OCI-LY1 (cell line): ENCODE data around the gene AGBL1.

Experiments
- EZH2 ChIP-seq: fragments of 200-600 bp; sonication (generic), shearing (Covaris generic); IDR thresholded peaks from 2 replicates; pipeline ENCODE4 v1.8.0; 2017; ENCODE audit warnings: borderline replicate concordance, mixed run types, mild to moderate bottlenecking, antibody characterized with exemption, low read length, moderate library complexity, mixed read lengths
- TF ChIP-seq, protein P1 (sequence below): fragments of 200-600 bp; sonication (generic), shearing (Covaris generic); IDR thresholded peaks from 2 replicates; pipeline ENCODE4 v1.5.1; 2017; ENCODE audit warnings: mild to moderate bottlenecking, antibody characterized with exemption, low read length, moderate library complexity, mixed read lengths

DNA sequence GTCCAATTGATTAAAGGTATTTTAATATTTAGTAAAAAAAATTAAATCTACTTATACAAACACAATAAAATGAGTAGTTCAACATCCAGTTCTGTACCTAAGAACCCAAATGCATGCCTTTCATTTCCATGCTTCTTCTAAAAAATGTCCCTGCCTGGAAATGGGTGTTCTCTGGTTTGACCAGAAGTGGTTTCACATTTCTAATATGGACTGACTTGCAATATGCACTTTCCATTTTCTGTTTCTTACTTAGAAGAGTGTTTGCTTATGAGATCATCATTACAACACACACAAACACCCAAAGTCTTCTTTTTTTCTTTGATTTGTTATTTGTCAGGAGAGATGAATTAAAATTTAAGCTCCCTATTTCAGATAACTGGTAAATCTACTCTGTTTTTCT is 879.6 kb downstream of the AGBL1 start:
- no peak for TF ChIP-seq EZH2
- TF ChIP-seq, protein P1, sequence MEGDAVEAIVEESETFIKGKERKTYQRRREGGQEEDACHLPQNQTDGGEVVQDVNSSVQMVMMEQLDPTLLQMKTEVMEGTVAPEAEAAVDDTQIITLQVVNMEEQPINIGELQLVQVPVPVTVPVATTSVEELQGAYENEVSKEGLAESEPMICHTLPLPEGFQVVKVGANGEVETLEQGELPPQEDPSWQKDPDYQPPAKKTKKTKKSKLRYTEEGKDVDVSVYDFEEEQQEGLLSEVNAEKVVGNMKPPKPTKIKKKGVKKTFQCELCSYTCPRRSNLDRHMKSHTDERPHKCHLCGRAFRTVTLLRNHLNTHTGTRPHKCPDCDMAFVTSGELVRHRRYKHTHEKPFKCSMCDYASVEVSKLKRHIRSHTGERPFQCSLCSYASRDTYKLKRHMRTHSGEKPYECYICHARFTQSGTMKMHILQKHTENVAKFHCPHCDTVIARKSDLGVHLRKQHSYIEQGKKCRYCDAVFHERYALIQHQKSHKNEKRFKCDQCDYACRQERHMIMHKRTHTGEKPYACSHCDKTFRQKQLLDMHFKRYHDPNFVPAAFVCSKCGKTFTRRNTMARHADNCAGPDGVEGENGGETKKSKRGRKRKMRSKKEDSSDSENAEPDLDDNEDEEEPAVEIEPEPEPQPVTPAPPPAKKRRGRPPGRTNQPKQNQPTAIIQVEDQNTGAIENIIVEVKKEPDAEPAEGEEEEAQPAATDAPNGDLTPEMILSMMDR: no peak
